NCI-H1105 treated with DMSO at 0.1 percent for 48 hours (cell line): ENCODE results near the gene CNMD.
"Not testable (repeated sequence)": the region's sequence is repeated elsewhere in the genome, so short reads cannot be mapped to it uniquely, and the experiment has no call there.

ENCODE experiments used
- DNase-seq: peaks from one replicate; lab custom pipeline; 2025; lab: John Stamatoyannopoulos, UW

The CNMD gene

DNA sequence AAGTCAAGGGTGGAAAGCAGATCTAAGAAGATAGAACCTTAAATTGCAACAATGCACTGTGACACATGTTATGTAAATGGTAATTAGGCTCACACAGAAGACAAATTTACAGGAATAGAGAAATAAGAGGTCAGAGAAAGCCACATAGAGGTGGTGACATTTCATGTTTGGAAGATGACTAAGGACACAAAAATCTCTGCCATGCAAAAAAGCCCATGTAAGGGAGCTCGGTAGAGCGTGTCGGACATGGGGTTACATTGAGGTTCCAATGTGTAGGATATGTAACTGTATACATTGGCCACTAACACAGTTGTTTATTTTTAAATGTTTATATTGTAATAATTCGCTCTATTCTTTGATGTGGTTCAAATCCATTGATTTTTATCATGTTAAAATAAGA, 53.2 kb downstream of the CNMD start:
- no peak for DNase-seq

DNA sequence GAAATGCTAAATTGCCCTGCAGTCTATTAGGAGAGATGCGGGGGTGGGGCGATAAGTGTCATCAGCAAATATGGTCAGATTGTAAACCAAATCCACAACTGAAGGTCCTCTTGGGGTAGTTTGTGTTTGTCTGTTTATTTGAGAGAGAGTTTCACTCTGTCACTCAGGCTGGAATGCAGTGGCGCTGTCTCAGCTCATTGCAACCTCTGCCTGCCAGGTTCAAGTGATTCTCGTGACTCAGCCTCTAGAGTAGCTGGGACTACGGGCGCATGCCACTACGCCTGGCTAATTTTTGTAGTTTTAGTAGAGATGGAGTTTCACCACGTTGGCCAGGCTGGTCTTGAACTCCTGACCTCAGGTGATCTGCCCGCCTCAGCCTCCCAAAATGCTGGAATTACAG, 53.8 kb downstream of the CNMD start:
- not testable (repeated sequence) for DNase-seq

DNA sequence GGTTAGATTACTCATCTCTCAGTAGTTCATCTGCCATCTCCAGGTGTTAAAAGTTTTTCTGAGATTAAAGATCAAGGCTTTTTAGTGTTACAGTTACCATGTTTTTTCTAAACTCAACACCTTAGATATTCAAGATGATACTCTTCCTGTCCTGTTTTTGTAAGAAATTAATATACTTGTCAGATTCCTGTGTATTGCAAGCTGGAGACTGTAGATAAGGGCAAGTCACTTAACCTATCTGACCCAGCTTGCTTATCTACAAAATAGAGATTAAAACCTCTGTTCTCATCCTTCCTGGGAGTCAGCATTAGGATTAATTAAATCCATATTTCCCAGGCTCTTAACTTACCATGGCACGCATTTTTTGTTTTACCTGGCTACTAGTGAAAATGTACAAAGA, 61.8 kb downstream of the CNMD start:
- no peak for DNase-seq

DNA sequence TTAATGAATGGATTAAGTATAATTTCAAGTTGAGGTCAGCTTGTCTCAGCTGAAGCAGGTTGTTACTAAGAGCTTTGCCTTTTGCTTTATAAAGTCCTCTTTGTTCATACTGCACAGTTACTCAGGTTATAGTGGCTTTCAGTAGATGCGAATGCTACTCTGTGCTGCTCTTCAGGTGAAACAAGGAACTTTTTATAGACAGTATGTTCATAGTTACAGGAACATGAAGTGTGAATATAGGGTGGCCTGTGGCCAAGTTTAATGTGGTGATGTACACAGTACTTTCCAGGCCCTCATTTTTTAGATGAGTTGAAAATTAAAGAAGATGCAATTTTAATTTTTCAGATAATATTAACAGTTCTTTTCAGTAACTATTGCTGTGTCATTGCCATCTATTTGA, 66.2 kb downstream of the CNMD start:
- DNase-seq, result no peak

DNA sequence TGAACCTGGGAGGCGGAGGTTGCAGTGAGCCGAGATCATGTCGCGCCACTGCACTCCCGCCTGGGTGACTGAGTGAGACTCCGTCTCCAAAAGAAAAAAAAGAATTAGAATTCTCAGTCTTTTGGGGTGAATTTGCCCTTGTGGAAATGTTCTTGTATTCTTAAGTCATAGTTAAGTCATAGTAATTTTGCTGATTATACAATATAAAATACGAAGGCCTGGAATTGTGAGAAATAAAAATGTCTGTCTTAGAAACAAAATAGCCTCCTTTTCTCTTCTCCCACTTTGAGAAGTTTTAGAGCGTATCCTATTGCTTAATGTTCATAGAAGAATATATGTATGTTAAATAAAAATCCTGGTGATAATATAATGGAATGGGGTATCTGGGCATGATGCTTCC, 68.9 kb downstream of the CNMD start:
- no peak for DNase-seq

DNA sequence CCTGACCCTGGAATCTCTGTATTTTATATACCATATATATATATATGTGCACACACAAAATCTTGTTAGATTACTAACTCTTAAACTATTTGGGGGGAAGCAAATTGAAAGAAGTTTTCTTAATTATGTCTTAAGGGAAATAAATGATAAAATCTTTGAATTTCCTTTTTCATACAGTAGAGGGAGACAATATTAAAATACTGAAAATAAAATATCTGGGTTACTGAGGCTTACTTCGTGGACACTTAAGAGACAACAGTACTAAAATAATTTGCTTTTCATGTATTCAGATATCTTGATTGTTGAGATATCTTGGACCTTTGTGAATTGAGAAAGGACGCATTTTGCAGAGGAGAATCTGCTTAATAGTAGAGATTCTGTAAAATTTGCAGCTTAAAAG, 69.9 kb downstream of the CNMD start:
- DNase-seq, result no peak

DNA sequence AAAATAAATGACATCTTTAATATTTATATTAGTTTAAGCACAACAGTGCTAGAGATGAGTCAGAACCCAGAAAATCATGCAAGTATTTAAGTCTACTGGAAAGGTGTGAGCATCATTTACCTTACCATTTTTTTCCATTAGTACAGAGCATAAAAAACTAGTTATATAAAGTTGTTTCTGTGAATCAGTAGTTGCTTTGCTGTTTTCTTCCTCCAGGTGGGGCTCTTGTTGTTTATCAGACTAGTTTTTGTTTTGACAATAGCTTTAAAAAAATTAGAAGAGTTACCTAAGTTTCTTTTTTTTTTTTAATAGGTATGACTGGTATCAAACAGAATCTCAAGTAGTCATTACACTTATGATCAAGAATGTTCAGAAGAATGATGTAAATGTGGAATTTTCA, 74.3 kb downstream of the CNMD start:
- no peak for DNase-seq

DNA sequence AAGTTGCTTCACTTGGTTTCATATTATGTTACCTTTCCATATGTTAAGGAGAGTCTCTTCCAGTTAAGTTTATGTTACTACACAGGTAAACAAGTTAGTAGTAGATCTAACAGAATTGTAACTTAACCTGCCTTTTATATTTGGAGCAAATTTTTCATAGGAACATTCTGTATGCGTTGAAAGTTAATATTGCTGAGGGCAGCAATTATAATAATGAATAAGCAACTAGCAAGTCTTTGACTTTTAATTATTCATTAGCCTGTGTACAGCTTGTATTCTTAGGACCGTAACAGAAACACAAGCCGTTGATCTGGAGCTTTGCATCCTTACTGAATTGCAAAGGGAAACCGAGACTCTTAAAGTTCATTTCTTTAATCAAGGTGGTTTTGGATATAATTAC, 75.3 kb downstream of the CNMD start:
- no peak for DNase-seq

DNA sequence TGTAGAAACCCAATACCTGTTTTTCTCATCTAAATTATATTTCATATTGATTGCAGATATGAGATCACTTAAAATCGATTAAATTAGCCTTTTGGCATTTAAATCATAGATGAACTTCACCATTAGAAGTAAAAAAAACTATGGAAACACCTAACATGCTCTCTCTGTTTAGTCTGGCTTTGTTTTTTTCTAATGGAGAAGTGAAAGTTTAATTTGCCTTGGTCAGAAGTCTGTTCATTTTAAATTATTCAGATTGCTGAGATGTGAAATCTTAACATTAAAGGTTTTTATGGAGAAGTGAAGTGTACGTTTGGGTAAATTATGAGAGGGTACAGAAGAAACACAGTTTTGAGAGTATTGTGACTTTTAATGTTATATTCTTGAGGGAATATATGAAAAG, 80.3 kb downstream of the CNMD start:
- no peak for DNase-seq
